Cardiac muscle cell (in vitro differentiated cells and primary cell): ENCODE data around the gene TAS1R3. TPM values are rescaled to one million over a fixed set of nuclear protein-coding genes. Genes with fewer than 3 reads are reported as not detected.

Experiments
- DNase-seq, 2 donors: peaks; one replicate each; pipeline versions ENCODE4 v3.0.0 to v3.0.0-alpha.2; 2010 to 2017; ENCODE audit warnings: low read depth in 1 of 2, low spot score in 1 of 2
- H3K27ac ChIP-seq: fragments of 200-600 bp; sonication (generic); 2 replicates; pipeline ENCODE4 v1.5.1; 2016
- H3K27me3 ChIP-seq: fragments of 200-600 bp; sonication (generic); 2 replicates; pipeline ENCODE4 v1.6.0; 2016; ENCODE audit warnings: control low read depth
- H3K36me3 ChIP-seq: fragments of 200-600 bp; sonication (generic); 2 replicates; pipeline ENCODE4 v1.5.1; 2016; ENCODE audit warnings: control low read depth
- H3K4me1 ChIP-seq: fragments of 200-600 bp; sonication (generic); 2 replicates; pipeline ENCODE4 v1.8.1; 2017; ENCODE audit warnings: low read depth, mild to moderate bottlenecking, mixed run types
- H3K4me3 ChIP-seq: fragments of 200-600 bp; sonication (generic); 2 replicates; pipeline ENCODE4 v1.5.1; 2016; ENCODE audit warnings: mild to moderate bottlenecking
- H3K9me3 ChIP-seq: fragments of 200-600 bp; sonication (generic); 2 replicates; pipeline ENCODE4 v1.5.1; 2017; ENCODE audit warnings: low read depth, mild to moderate bottlenecking, control low read depth
- CTCF ChIP-seq: IDR thresholded peaks from 2 replicates; pipeline ENCODE4 v1.5.1; 2012; ENCODE audit warnings: low read depth, mild to moderate bottlenecking, low read length
- polyA plus RNA-seq: library from polyadenylated mRNA; unstranded; fragments of >200 nt; fragmentation: Nextera tagmentation; extraction: Ambion mirVana; gene quantifications from 2 replicates; pipeline ENCODE4 v1.2.1, GENCODE V29; 2016
- total RNA-seq: library from RNA; depleted of rRNA; stranded (reverse); fragments of >200 nt; gene quantifications from 2 replicates; pipeline ENCODE4 v1.2.3, GENCODE V29; 2016

TAS1R3 gene
- total and polyA plus RNA-seq, 2 experiments from 2014 or later: 0.32 to 1.1 TPM

GRCh38 chr1:1356796-1357401, 25.8 kb downstream of the TAS1R3 start:
- no peak for DNase-seq
- Histone ChIP-seq H3K4me3 (no peak overlapping the region), H3K27ac (peak overlapping the region; percentile 92), H3K4me1 (peaks cover 39% of the 10 kb centered on the region), H3K9me3 (no peaks in the 10 kb centered on the region), H3K27me3 (peaks cover 12% of the 10 kb centered on the region), H3K36me3 (no peaks in the 10 kb centered on the region)
- TF ChIP-seq CTCF: no peak

GRCh38 chr1:1357871-1358432, 26.9 kb downstream of the TAS1R3 start:
- TF ChIP-seq CTCF: no peak
- Histone ChIP-seq H3K4me1 (peaks cover 39% of the 10 kb centered on the region), H3K36me3 (no peaks in the 10 kb centered on the region), H3K4me3 (peak overlapping the region; percentile 10), H3K27me3 (peaks cover 12% of the 10 kb centered on the region), H3K9me3 (no peaks in the 10 kb centered on the region), H3K27ac (peak overlapping the region; percentile 92)
- DNase-seq: peak in 1 of 2 donors; percentile 38

GRCh38 chr1:1358433-1359271, 27.6 kb downstream of the TAS1R3 start, which contains the start of gene MXRA8:
TSS of gene MXRA8 (minus strand) at chr1:1358555. CDS start at chr1:1358504, 51 bp downstream.
- H3K36me3 ChIP-seq: no peaks in the 10 kb centered on the region
- DNase-seq: peak; percentile 62 to 91
- peaks cover 39% of the 10 kb centered on the region for H3K4me1 ChIP-seq
- peaks cover 12% of the 10 kb centered on the region for H3K27me3 ChIP-seq
- peak within 1 kb of the TSS; percentile 10 for H3K4me3 ChIP-seq
- no peaks in the 10 kb centered on the region for H3K9me3 ChIP-seq
- H3K27ac ChIP-seq: peak within 1 kb of the TSS; percentile 92
- no peak for TF ChIP-seq CTCF

- DNase-seq: peak in 1 of 2 donors; percentile 67
- Histone ChIP-seq H3K27me3 (peaks cover 12% of the 10 kb centered on the region), H3K4me1 (peaks cover 39% of the 10 kb centered on the region), H3K27ac (peak overlapping the region; percentile 92), H3K4me3 (no peak overlapping the region), H3K36me3 (no peaks in the 10 kb centered on the region), H3K9me3 (no peaks in the 10 kb centered on the region)
- no peak for TF ChIP-seq CTCF
Measured at GRCh38 chr1:1359308-1359663, 28.2 kb downstream of the TAS1R3 start.

- Histone ChIP-seq H3K4me1 (peaks cover 39% of the 10 kb centered on the region), H3K27ac (peak overlapping the region; percentile 92), H3K27me3 (peaks cover 6% of the 10 kb centered on the region), H3K36me3 (no peaks in the 10 kb centered on the region), H3K4me3 (no peak overlapping the region), H3K9me3 (no peaks in the 10 kb centered on the region)
- no peak for TF ChIP-seq CTCF
- DNase-seq: peak in 1 of 2 donors; percentile 57
Measured at GRCh38 chr1:1359664-1360468, 28.8 kb downstream of the TAS1R3 start.
